ENCODE data around the gene KIF11.
"Not testable (repeated sequence)": the region's sequence is repeated elsewhere in the genome, so short reads cannot be mapped to it uniquely, and the experiment has no call there.

KIF11 gene

GRCh38 chr10:92590623-92591549, 2.0 kb upstream of the KIF11 start:
- no peak for DNase-seq (ENCODE audit: low read depth in 2 of 2)

GRCh38 chr10:92591550-92592022, 1.3 kb upstream of the KIF11 start:
- peak; percentile 77 to 81 for DNase-seq (ENCODE audit: low read depth in 2 of 2)

GRCh38 chr10:92593619-92594588, 974 bp downstream of the KIF11 start:
- DNase-seq (ENCODE audit: low read depth in 2 of 2) = no peak

- no peak for DNase-seq (ENCODE audit: low read depth in 2 of 2)
Measured at GRCh38 chr10:92595505-92595904, 2.6 kb downstream of the KIF11 start.

GRCh38 chr10:92598321-92598720, 5.4 kb downstream of the KIF11 start:
- no peak for DNase-seq (ENCODE audit: low read depth in 2 of 2)

- DNase-seq (ENCODE audit: low read depth in 2 of 2) = no peak
Measured at GRCh38 chr10:92604841-92605240, 11.9 kb downstream of the KIF11 start.

- no peak for DNase-seq (ENCODE audit: low read depth in 2 of 2)
Measured at GRCh38 chr10:92615515-92615914, 22.6 kb downstream of the KIF11 start.

GRCh38 chr10:92619368-92619767, 26.4 kb downstream of the KIF11 start:
- no peak for DNase-seq (ENCODE audit: low read depth in 2 of 2)

GRCh38 chr10:92627845-92628480, 35.0 kb downstream of the KIF11 start:
- no peak for DNase-seq (ENCODE audit: low read depth in 2 of 2)

- DNase-seq (ENCODE audit: low read depth in 2 of 2) = no peak
Measured at GRCh38 chr10:92629945-92630344, 37.0 kb downstream of the KIF11 start.

GRCh38 chr10:92638037-92638436, 45.1 kb downstream of the KIF11 start:
- no peak for DNase-seq (ENCODE audit: low read depth in 2 of 2)

- no peak for DNase-seq (ENCODE audit: low read depth in 2 of 2)
Measured at GRCh38 chr10:92640107-92640506, 47.2 kb downstream of the KIF11 start.

GRCh38 chr10:92641492-92641891, 48.6 kb downstream of the KIF11 start:
- no peak for DNase-seq (ENCODE audit: low read depth in 2 of 2)

GRCh38 chr10:92644921-92645320, 52.0 kb downstream of the KIF11 start:
- DNase-seq (ENCODE audit: low read depth in 2 of 2) = no peak

GRCh38 chr10:92650864-92651263, 57.9 kb downstream of the KIF11 start:
- DNase-seq (ENCODE audit: low read depth in 2 of 2) = not testable (repeated sequence)

GRCh38 chr10:92655426-92655825, 62.5 kb downstream of the KIF11 start:
- DNase-seq (ENCODE audit: low read depth in 2 of 2) = no peak

- no peak for DNase-seq (ENCODE audit: low read depth in 2 of 2)
Measured at GRCh38 chr10:92656266-92656961, 63.5 kb downstream of the KIF11 start.

GRCh38 chr10:92657024-92657423, 64.1 kb downstream of the KIF11 start:
- no peak for DNase-seq (ENCODE audit: low read depth in 2 of 2)

GRCh38 chr10:92662848-92663247, 69.9 kb downstream of the KIF11 start:
- no peak for DNase-seq (ENCODE audit: low read depth in 2 of 2)

- no peak for DNase-seq (ENCODE audit: low read depth in 2 of 2)
Measured at GRCh38 chr10:92664322-92664721, 71.4 kb downstream of the KIF11 start.

GRCh38 chr10:92667078-92667477, 74.1 kb downstream of the KIF11 start:
- DNase-seq (ENCODE audit: low read depth in 2 of 2) = no peak

Data from stimulated activated CD4-positive, alpha-beta T cell treated with anti-CD3 and anti-CD28 coated beads, Interleukin-1b, Interleukin-23, amount 100 ng/mL, for 4 hours (primary cell).